Activated naive CD4-positive, alpha-beta T cell (primary cell): ENCODE measurements around the gene ANXA3.

Experiments
- DNase-seq, 4 experiments: peaks; one replicate each; lab custom pipeline; 2025; lab: John Stamatoyannopoulos, UW

The ANXA3 gene

DNA sequence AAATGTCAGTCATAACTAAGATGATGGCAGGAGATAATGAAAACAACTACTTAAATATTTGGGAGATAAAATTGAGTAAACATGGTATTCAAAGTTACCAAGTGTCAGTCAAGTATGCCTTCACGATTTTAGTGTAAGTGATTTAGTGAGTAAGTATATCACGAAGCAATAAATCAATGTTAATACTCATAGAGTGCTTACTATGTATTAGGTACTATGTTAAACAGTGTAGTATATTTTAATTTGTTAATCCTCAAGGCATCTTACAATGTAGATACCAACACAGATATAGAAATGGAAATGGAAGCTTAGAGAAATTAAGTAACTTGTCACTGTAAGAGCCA is 59.6 kb downstream of the ANXA3 start:
- no peak for DNase-seq

DNA sequence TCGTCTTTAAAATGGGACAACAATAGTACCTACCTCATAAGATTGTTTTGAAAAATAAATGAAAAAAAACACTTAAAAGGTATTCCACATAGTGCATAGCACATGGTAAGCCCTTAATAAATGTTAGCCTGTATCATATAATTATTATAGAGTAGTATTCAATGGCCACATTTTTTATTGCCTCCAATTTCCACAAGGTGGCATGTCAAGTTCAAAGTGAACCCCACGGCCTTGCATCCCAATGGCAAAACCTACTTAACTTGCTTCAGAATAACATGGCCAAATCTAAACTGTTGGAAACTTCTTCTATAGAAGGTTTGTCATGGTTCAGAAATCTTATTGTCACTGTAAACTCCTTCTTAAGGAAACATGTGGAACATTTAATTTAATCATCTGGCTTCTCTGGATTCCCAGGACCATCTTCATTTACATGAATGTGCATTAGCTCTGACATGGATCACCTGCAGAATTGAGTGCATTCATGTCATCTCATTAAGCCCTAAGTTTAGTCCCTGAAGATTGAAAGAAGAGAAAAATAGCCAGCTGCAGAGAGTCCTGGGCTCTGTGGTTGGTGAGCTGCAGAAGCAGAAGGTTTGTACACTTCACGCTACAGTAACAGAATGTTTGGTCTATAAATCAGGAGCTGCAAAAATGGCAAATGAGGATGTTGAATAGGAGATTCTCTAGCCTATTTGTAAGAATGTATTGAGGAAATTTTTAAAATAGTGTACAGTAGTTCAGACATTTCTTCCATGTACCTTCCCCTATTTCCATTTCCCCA is 61.0 kb downstream of the ANXA3 start:
- DNase-seq: no peak

DNA sequence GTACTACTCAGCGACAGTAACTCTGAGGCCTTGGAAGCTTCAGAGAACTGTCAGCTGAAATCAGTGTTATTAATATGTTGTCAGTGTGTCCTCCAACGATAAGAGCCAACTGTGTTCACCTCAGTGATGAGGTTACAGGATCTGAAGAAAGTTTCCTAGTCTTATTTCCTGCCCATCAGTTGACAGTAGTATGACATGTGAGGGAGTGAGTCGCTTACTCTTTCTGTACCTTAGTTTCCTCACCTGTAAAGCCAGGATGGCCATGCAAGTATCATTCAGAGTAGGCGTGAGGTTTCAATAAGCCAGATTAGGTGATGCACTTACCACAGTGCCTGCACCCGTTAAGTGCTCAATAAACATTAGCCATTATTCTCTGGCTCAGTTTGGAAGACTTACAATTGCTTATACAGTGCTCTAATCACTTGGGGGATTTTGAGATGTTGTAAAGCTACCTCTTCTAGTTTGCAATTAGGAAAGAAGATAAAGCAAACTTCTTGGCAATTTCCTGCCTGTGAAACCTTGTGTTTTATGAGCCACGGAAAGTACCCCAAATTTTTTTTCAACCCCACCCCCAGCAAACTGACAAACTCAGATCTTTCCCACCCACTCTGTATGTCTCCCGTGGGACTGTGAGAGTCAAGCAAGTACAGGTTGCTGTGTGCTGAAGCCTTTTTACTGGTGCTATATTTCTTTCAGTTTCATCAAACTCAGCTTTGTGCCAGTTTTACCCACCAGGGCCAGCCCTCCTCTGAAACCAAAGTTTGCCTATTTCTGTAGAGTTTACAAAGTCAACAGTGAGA is 62.2 kb downstream of the ANXA3 start:
- DNase-seq: no peak

DNA sequence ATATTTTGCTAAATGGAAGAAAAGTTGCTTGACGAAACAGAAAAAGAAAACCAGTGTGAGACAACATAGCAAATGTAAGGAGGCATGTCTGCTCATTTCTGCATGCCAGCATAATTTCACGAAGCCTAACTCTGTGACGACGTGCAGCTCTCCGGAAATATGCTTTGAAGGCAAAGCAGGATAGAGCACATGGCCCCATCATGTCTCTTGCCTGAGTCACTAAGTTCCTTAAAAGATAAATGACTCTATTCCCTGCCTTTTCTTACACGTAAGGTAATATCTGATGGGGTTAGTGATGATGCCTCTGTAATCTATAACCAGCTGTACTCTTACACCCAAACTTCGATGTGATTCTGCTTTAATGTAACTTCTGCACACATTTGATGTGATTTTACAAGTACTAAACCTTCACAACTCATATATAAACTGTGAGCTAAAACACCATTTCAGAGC is 64.5 kb downstream of the ANXA3 start:
- no peak for DNase-seq

DNA sequence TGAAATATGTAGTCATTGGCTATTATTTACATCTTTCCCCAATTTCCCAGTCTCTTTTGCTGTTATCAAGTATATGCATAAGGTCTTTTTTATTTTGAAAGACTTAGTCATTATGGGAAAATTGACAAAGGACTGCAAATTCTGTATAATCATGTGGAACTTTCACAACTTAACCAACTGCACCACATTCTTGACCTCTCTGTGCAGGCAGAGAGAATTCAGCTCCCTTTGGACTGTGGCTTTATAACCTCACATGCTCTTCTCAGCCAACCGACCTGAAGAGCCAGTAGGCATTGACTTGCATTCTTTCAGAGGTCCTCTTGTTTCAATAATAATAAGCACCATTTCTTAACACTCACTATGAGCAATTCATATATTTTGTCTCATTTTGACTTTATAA is 66.9 kb downstream of the ANXA3 start:
- DNase-seq: no peak

DNA sequence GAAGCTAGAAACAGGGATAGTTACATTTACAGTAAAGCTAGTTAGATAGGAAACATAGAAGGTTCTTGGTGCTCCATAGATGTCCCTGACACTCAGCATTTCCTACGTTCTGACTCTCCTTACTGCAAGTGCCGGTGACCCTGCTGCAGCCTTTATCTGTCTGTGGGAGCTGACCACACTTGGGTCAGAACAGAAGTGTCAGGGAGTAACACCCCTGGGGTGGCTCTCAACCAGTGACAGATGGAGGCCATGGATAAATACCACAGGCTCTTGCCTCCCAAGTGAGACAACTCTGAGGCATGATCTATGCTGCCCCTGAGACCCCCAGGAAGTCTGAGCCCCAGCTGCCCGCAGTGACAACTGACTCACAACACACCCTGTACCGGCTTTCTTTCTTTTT is 69.8 kb downstream of the ANXA3 start:
- no peak for DNase-seq

- no peak for DNase-seq
Measured at GRCh38 chr4:78622253-78622979, 70.8 kb downstream of the ANXA3 start.

DNA sequence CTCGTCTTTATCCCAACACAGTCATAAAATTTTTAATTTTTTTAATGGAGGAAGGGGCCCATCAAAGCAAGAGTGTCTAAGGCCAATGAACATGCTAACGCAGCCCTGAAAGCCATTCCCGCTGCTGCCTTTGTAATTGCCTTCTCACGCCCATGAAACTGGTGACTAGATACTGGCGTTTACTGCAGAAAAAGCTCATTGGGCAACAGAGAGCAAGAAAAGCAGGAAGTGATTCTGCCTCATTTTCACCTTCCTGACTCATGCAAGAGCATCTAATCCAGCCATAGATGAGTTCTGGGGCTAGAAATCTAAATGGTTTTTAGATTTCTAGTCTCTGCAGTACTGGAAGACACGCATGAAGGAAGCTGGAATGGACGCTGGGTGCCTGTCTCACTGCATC is 72.5 kb downstream of the ANXA3 start:
- DNase-seq: no peak

DNA sequence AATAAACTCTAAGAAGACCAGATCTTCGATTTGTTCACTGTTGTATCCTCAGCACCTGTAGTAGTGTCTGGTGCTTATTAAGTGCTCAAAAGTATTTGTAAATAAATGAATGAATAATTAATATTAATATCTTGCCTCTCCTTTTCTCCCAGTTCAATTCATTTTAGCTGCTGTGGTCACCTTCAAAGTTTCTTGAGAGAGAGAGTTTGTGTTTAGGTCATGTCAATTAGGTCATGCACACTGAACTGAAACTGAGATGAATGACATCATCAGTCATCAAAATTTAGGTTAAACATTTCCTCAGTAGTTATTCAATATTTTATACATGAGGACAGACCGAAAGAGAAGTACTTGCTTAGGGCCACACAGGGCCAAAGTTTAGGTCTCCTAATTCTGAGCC is 73.5 kb downstream of the ANXA3 start:
- no peak for DNase-seq

- DNase-seq: no peak
Measured at GRCh38 chr4:78627046-78627965, 75.7 kb downstream of the ANXA3 start.

GRCh38 chr4:78627966-78628678 is 76.6 kb downstream of the ANXA3 start:
- no peak for DNase-seq

GRCh38 chr4:78629991-78630541 is 78.5 kb downstream of the ANXA3 start:
- DNase-seq: no peak

DNA sequence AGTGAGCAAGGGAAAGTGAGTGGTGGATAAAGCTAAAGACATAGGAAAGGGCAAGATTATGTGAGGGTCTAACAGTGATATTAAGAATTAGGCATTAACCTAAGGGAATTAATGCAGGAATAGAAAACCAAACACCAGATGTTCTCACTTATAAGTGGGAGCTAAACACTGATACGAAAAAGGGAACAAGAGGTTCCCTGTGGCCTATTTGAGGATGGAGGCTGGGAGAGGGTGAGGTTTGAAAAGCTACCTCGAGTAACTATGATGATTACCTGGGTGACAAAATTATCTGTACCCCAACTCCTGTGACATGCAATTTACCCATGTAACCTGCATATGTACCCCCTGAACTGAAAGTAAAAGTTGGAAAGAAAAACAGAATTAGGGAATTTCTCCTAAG is 79.0 kb downstream of the ANXA3 start:
- no peak for DNase-seq

DNA sequence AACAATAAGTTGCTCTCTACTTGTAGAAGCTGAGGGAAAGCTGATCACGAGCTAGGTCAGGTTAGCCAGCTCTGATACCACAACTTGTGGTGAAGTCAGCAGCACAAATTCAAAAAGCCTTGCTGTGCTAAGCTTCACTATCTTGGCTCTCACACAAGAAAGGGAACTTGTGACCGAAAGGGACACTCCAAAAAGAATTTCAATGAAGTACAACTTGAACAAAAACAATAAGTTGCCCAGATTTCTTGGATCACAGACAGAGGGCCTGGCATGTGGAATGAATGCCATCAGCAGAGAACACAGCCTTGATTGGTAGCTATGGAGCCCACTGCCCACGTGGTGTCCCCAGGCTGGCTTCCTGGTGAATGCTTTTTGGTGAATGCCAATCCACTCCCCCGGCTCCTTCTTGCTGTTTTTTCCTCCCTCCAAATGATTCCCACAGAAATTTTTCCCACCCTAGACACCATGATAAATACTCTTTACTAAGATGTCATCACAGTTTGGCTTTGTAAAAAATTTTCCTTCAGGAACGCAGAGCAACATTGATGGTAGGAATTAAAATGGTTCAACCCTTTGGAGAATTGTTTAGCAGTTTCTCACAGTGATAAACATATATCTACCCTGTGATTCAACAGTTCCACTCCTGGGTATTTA is 82.6 kb downstream of the ANXA3 start:
- DNase-seq: no peak

GRCh38 chr4:78638337-78639172 is 87.0 kb downstream of the ANXA3 start:
- no peak for DNase-seq

GRCh38 chr4:78640714-78641113 is 89.1 kb downstream of the ANXA3 start:
- no peak for DNase-seq

- no peak for DNase-seq
Measured at GRCh38 chr4:78642934-78643333, 91.4 kb downstream of the ANXA3 start.

DNA sequence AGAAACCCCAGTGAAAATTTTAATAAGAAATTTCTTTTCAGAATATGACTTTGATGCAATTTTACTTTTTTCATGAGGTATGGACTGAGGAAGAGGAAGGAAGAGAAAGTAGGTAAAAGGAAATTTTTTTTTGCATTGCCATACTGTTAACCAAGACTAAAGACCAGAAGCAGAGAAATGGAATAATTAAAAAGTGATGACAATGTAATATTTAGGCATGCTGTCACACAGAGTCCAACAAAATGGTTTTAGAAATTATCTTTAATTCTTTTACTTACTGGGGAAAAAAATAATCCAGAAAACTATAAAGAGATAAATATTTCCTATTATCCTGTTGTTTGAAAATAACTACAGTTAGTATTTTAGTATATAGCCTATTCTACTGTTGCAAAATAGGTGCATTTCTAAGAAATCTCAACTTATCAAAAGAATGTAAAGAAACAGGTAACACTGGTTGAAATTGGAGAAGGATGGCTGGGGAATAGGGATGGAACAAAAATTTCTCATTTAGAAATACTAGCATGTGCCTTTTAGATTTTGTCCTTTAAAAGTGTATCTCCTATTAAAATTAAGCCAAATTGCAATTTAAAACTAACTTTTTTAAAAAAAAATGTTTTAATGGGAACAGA is 92.6 kb downstream of the ANXA3 start:
- DNase-seq: no peak
